H1 (cell line): ENCODE results near the gene MRS2. TPM values are rescaled to one million over a fixed set of nuclear protein-coding genes. Genes with fewer than 3 reads are reported as not detected.
A peak's percentile ranks its signal among the peaks of the same experiment; 100 is the strongest.

Source experiments
- CTCF ChIA-PET: fragments of 300-600 bp; sonication (Branson Sonifier 250); formaldehyde crosslinking; loops from one replicate; lab custom pipeline; 2021; ENCODE audit not compliant: partially characterized antibody; lab: Charles Lee
- POLR2A ChIA-PET: fragments of 300-600 bp; sonication (Branson Sonifier 250); formaldehyde crosslinking; loops from one replicate; lab custom pipeline; 2021; ENCODE audit warnings: inconsistent platforms; ENCODE audit not compliant: partially characterized antibody; lab: Charles Lee
- DNase-seq, 2 experiments: peaks; one replicate each; pipeline versions ENCODE4 v3.0.0 to v3.0.0-alpha.2; 2010 to 2022; ENCODE audit warnings: low spot score in 2 of 2, low read depth in 1 of 2, mixed read lengths in 1 of 2
- FAIRE-seq: peaks from 2 replicates; lab custom pipeline; 2011; peaks lifted over from hg19 to GRCh38; lab: Jason Lieb, UNC
- H2AFZ ChIP-seq: 2 replicates; pipeline ENCODE4 v1.8.1; 2012; ENCODE audit warnings: low read length, inconsistent platforms
- H2AK5ac ChIP-seq: 2 replicates; pipeline ENCODE4 v1.6.1; 2013; ENCODE audit warnings: low read depth, low read length
- H2BK120ac ChIP-seq: replicated peaks from 2 replicates; pipeline ENCODE3; 2013; ENCODE audit warnings: low read depth, low read length, inconsistent platforms
- H2BK12ac ChIP-seq: 2 replicates; pipeline ENCODE4 v1.6.1; 2013; ENCODE audit warnings: low read depth, low read length
- H2BK15ac ChIP-seq: 2 replicates; pipeline ENCODE4 v1.6.1; 2013; ENCODE audit warnings: low read length
- H2BK20ac ChIP-seq: 2 replicates; pipeline ENCODE4 v1.6.1; 2013; ENCODE audit warnings: low read length
- H2BK5ac ChIP-seq: 2 replicates; pipeline ENCODE4 v1.6.1; 2013; ENCODE audit warnings: low read depth, low read length
- H3K14ac ChIP-seq: 2 replicates; pipeline ENCODE4 v1.6.1; 2013; ENCODE audit warnings: inconsistent platforms; ENCODE audit not compliant: insufficient read length
- H3K18ac ChIP-seq: 2 replicates; pipeline ENCODE4 v1.6.1; 2013; ENCODE audit warnings: low read length; ENCODE audit errors: extremely low read depth
- H3K23ac ChIP-seq: 2 replicates; pipeline ENCODE4 v1.6.1; 2013; ENCODE audit warnings: inconsistent platforms; ENCODE audit not compliant: insufficient read length
- H3K23me2 ChIP-seq: 2 replicates; pipeline ENCODE4 v1.6.1; 2013; ENCODE audit warnings: low read depth, low read length
- H3K27ac ChIP-seq: 2 replicates; pipeline ENCODE4 v1.6.1; 2011; ENCODE audit warnings: low read depth, low read length, inconsistent platforms
- H3K27me3 ChIP-seq, 4 experiments: replicated peaks in 1 of 4; 1 replicate in 1 of 4; 2 replicates in 3 of 4; pipeline versions ENCODE4 v1.6.1 to v1.8.1; 2011 to 2013; ENCODE audit warnings: low read length in 3 of 4, mild to moderate bottlenecking in 3 of 4, inconsistent platforms in 2 of 4, mixed read lengths in 2 of 4, moderate library complexity in 1 of 4; ENCODE audit not compliant: control insufficient read depth in 3 of 4, insufficient read depth in 3 of 4; ENCODE audit errors: extremely low read depth in 1 of 4
- H3K36me3 ChIP-seq, 4 experiments: 2 replicates each; pipeline versions ENCODE4 v1.6.1 to v1.8.1; 2011 to 2013; ENCODE audit warnings: mild to moderate bottlenecking in 4 of 4, low read length in 3 of 4, moderate library complexity in 2 of 4, control low read depth in 1 of 4, inconsistent platforms in 1 of 4; ENCODE audit not compliant: insufficient read depth in 4 of 4, control insufficient read depth in 2 of 4
- H3K4ac ChIP-seq: replicated peaks from 2 replicates; pipeline ENCODE3; 2013; ENCODE audit warnings: low read length, low read depth, mixed read lengths, inconsistent platforms; ENCODE audit not compliant: insufficient read length
- H3K4me1 ChIP-seq, 4 experiments: replicated peaks in 1 of 4; 1 replicate in 1 of 4; 2 replicates in 3 of 4; pipeline versions ENCODE4 v1.6.1 to v1.8.1; 2011 to 2013; ENCODE audit warnings: low read length in 3 of 4, inconsistent platforms in 2 of 4, mixed read lengths in 1 of 4; ENCODE audit not compliant: insufficient read depth in 4 of 4, control insufficient read depth in 3 of 4
- H3K4me2 ChIP-seq, 2 experiments: 2 replicates each; pipeline versions ENCODE4 v1.6.1 to v1.8.1; 2011 to 2013; ENCODE audit warnings: low read depth in 2 of 2, low read length in 2 of 2, control low read depth in 1 of 2, inconsistent platforms in 1 of 2, mild to moderate bottlenecking in 1 of 2; ENCODE audit not compliant: insufficient read depth in 1 of 2
- H3K4me3 ChIP-seq, 4 experiments: fragments of 200-600, 300-600 bp in 1 of 4; sonication (generic), shearing (Covaris generic), sonication (Bioruptor Twin) in 1 of 4; 2 replicates each; pipeline versions ENCODE4 v1.5.1 to v1.8.1; 2011 to 2016; ENCODE audit warnings: low read length in 4 of 4, low read depth in 3 of 4, control low read depth in 2 of 4, inconsistent platforms in 2 of 4, mild to moderate bottlenecking in 2 of 4, mixed read lengths in 1 of 4, moderate library complexity in 1 of 4; ENCODE audit not compliant: insufficient read depth in 2 of 4; ENCODE audit errors: extremely low read depth in 1 of 4
- H3K56ac ChIP-seq: replicated peaks from 2 replicates; pipeline ENCODE3; 2013; ENCODE audit warnings: low read depth, mild to moderate bottlenecking, mixed read lengths, low read length, inconsistent platforms; ENCODE audit not compliant: insufficient read length
- H3K79me1 ChIP-seq: 2 replicates; pipeline ENCODE4 v1.6.1; 2013; ENCODE audit warnings: low read depth, low read length, control low read depth
- H3K79me2 ChIP-seq, 2 experiments: 2 replicates each; pipeline versions ENCODE4 v1.6.1 to v1.8.1; 2012 to 2013; ENCODE audit warnings: low read length in 2 of 2, mild to moderate bottlenecking in 2 of 2, inconsistent platforms in 1 of 2; ENCODE audit not compliant: insufficient read depth in 2 of 2, control insufficient read depth in 1 of 2
- H3K9ac ChIP-seq, 4 experiments: replicated peaks in 1 of 4; 1 replicate in 1 of 4; 2 replicates in 3 of 4; pipeline versions ENCODE4 v1.6.1 to v1.8.1; 2011 to 2013; ENCODE audit warnings: low read depth in 3 of 4, low read length in 3 of 4, control low read depth in 2 of 4, mild to moderate bottlenecking in 2 of 4, moderate library complexity in 2 of 4, inconsistent platforms in 1 of 4; ENCODE audit errors: extremely low read depth in 1 of 4
- H3K9me3 ChIP-seq, 2 experiments: 2 replicates each; pipeline versions ENCODE4 v1.6.1 to v1.8.1; 2012 to 2013; ENCODE audit warnings: mild to moderate bottlenecking in 2 of 2, moderate library complexity in 2 of 2, control low read depth in 1 of 2, inconsistent platforms in 1 of 2, low read depth in 1 of 2, low read length in 1 of 2, mixed read lengths in 1 of 2; ENCODE audit not compliant: insufficient read depth in 2 of 2
- H4K20me1 ChIP-seq, 2 experiments: replicated peaks in 1 of 2; 2 replicates each; pipeline versions ENCODE3 to v1.8.1; 2011 to 2013; ENCODE audit warnings: inconsistent platforms in 2 of 2, low read length in 2 of 2, mild to moderate bottlenecking in 1 of 2; ENCODE audit not compliant: insufficient read depth in 2 of 2, control insufficient read depth in 1 of 2
- H4K5ac ChIP-seq: 2 replicates; pipeline ENCODE4 v1.6.1; 2013; ENCODE audit warnings: low read length, low read depth, mixed read lengths, inconsistent platforms; ENCODE audit not compliant: insufficient read length
- H4K8ac ChIP-seq: 2 replicates; pipeline ENCODE4 v1.8.0; 2013; ENCODE audit warnings: mild to moderate bottlenecking, moderate library complexity, low read length, inconsistent platforms; ENCODE audit not compliant: insufficient read depth; ENCODE audit errors: extremely low read depth
- H4K91ac ChIP-seq: replicated peaks from 2 replicates; pipeline ENCODE3; 2013; ENCODE audit warnings: low read length, mixed read lengths, inconsistent platforms; ENCODE audit not compliant: insufficient read length
- CTCF ChIP-seq, 3 experiments: IDR thresholded peaks; 1 replicate in 2 of 3; 2 replicates in 1 of 3; pipeline versions ENCODE4 v1.5.1 to v1.6.1; 2011; ENCODE audit warnings: low read length in 3 of 3, mild to moderate bottlenecking in 3 of 3, inconsistent platforms in 2 of 3, low read depth in 1 of 3, moderate library complexity in 1 of 3; ENCODE audit not compliant: insufficient read depth in 1 of 3; ENCODE audit errors: control extremely low read depth in 1 of 3
- RAD21 ChIP-seq, 2 experiments: IDR thresholded peaks in 1 of 2; conservative IDR thresholded peaks in 1 of 2; 2 replicates each; pipeline ENCODE4 v1.6.1; 2011; ENCODE audit warnings: low read depth in 2 of 2, low read length in 2 of 2, improper control_type of control experiment in 1 of 2, inconsistent platforms in 1 of 2, mild to moderate bottlenecking in 1 of 2, moderate library complexity in 1 of 2
- RNF2 ChIP-seq: fragments of 200-900, 300-1000 bp; sonication (generic); IDR thresholded peaks from 2 replicates; pipeline ENCODE4 v1.7.1; 2016; ENCODE audit warnings: borderline replicate concordance, low read depth, mild to moderate bottlenecking, antibody characterized with exemption, low read length; ENCODE audit not compliant: poor library complexity, severe bottlenecking; ENCODE audit errors: missing control alignments
- SAP30 ChIP-seq: fragments of 300-600 bp; sonication (generic); IDR thresholded peaks from 2 replicates; pipeline ENCODE4 v1.7.1; 2012; ENCODE audit warnings: low read length, moderate library complexity, mild to moderate bottlenecking, inconsistent platforms; ENCODE audit not compliant: insufficient read depth, insufficient replicate concordance
- SIN3A ChIP-seq, 2 experiments: IDR thresholded peaks in 1 of 2; conservative IDR thresholded peaks in 1 of 2; 2 replicates each; pipeline ENCODE4 v1.6.1; 2011 to 2012; ENCODE audit warnings: low read length in 2 of 2, improper control_type of control experiment in 1 of 2, low read depth in 1 of 2, mild to moderate bottlenecking in 1 of 2
- WGBS, 2 experiments: shearing (Covaris generic) in 1 of 2; methylation state at CpG; one replicate each; pipeline versions ENCODE4 v1.1.6 to v1.1.7; 2013 to 2015; ENCODE audit warnings: low lambda C conversion rate in 2 of 2, mixed read lengths in 2 of 2, inconsistent platforms in 1 of 2, low coverage in 1 of 2, missing lambda C conversion rate in 1 of 2; ENCODE audit not compliant: insufficient replicate concordance in 2 of 2, insufficient coverage in 1 of 2, insufficient read length in 1 of 2; ENCODE audit errors: extremely low coverage in 1 of 2, missing lambda C conversion rate in 1 of 2; 5-methylcytosine and 5-hydroxymethylcytosine counted together
- polyA plus RNA-seq, 7 experiments: library from polyadenylated mRNA; depleted of rRNA in 3 of 7; stranded (reverse) in 5 of 7; unstranded in 2 of 7; fragments of >200 nt in 5 of 7; fragments of 200-250 nt in 2 of 7; gene quantifications; 1 replicate in 5 of 7; 2 replicates in 1 of 7; 4 replicates in 1 of 7; pipeline versions ENCODE4 v1.2.1 to v1.2.3, GENCODE V29; 2011 to 2013; ENCODE audit warnings: missing spikeins in 2 of 7, mixed read lengths in 2 of 7
- total RNA-seq: library from RNA; stranded (reverse); fragmentation: NEBNext Ultra II Directional; extraction: Animal tissue kit (Norgen Biotek cat#: 25700); gene quantifications from 2 replicates; pipeline ENCODE4 v1.2.1, GENCODE V29; 2021

The MRS2 gene
- total and polyA plus RNA-seq, 2 of the 8 experiments (the other 6 are each of a cell fraction or from before 2014, with no cell fraction given): 51.2 to 67.5 TPM

- no peak overlapping the region for H3K4ac ChIP-seq
- no peak overlapping the region for H3K14ac ChIP-seq
- H3K36me3 ChIP-seq: no peaks in the 10 kb centered on the region; a peak in 2 of 8 replicates
- H2BK15ac ChIP-seq: no peak overlapping the region
- no peak overlapping the region for H3K9ac ChIP-seq
- no peak overlapping the region for H2BK12ac ChIP-seq
- no peaks in the 10 kb centered on the region for H3K23me2 ChIP-seq
- H3K56ac ChIP-seq: no peak overlapping the region
- DNase-seq: peak in 1 of 2 experiments; percentile 9
- H2AK5ac ChIP-seq: no peak overlapping the region
- WGBS, 2 experiments: 71% methylated on average over 1 of the region's 1 CpG; no CpG with 5 or more reads in 1 of the 2 experiments
- no peaks in the 10 kb centered on the region for H4K20me1 ChIP-seq
- no peaks in the 10 kb centered on the region for H3K27me3 ChIP-seq
- no peak overlapping the region for H4K8ac ChIP-seq
- H3K23ac ChIP-seq: no peak overlapping the region
- H3K4me1 ChIP-seq: no peaks in the 10 kb centered on the region
- ChIA-PET POLR2A (interaction anchor here (0.6 to 1.6 kb wide), 3 partner anchors 9 to 29 kb away, joined by 3 to 4 read pairs (median 4); no protein-coding TSS in a partner anchor), CTCF (interaction anchor here (0.6 to 4.1 kb wide), 24 partner anchors 9 to 224 kb away, joined by 3 to 26 read pairs (median 4); partner anchors contain the start of gene ALDH5A1)
- H3K4me3 ChIP-seq: no peak overlapping the region
- no peaks in the 10 kb centered on the region for H3K79me2 ChIP-seq
- H3K79me1 ChIP-seq: no peaks in the 10 kb centered on the region
- H3K27ac ChIP-seq: no peak overlapping the region
- H3K18ac ChIP-seq: no peak overlapping the region
- FAIRE-seq: no peak
- no peak overlapping the region for H4K91ac ChIP-seq
- no peak overlapping the region for H2BK20ac ChIP-seq
- no peak overlapping the region for H3K4me2 ChIP-seq
- H2BK120ac ChIP-seq: no peak overlapping the region
- no peak overlapping the region for H2AFZ ChIP-seq
- H3K9me3 ChIP-seq: no peaks in the 10 kb centered on the region
- no peak overlapping the region for H2BK5ac ChIP-seq
- TF ChIP-seq RAD21 (IDR thresholded peaks at IDR 0.05 in 1 of 2, conservative IDR thresholded peaks at IDR 0.05 in 1 of 2; ENCODE audit: low read depth in 2 of 2, low read length in 2 of 2) (peak; percentile 69 to 72), SAP30 (no peak), CTCF (IDR thresholded peaks at IDR 0.05; ENCODE audit: control extremely low read depth in 1 of 3, insufficient read depth in 1 of 3, low read depth in 1 of 3, low read length in 3 of 3) (peak; percentile 3 to 67 (median 51)), RNF2 (no peak), SIN3A (conservative IDR thresholded peaks at IDR 0.05 in 1 of 2, IDR thresholded peaks at IDR 0.05 in 1 of 2; ENCODE audit: low read depth in 1 of 2, low read length in 2 of 2) (no peak)
- no peak overlapping the region for H4K5ac ChIP-seq
Measured at GRCh38 chr6:24431045-24431451, 28.3 kb downstream of the MRS2 start.
